NCI-H2171 treated with DMSO at 0.1 percent for 48 hours (cell line): ENCODE measurements around the gene CFAP92.

Experiments used
- DNase-seq: peaks from one replicate; lab custom pipeline; 2025; lab: John Stamatoyannopoulos, UW

The CFAP92 gene

GRCh38 chr3:128936341-128936740, 57.5 kb downstream of the CFAP92 start:
- DNase-seq, result no peak

DNA sequence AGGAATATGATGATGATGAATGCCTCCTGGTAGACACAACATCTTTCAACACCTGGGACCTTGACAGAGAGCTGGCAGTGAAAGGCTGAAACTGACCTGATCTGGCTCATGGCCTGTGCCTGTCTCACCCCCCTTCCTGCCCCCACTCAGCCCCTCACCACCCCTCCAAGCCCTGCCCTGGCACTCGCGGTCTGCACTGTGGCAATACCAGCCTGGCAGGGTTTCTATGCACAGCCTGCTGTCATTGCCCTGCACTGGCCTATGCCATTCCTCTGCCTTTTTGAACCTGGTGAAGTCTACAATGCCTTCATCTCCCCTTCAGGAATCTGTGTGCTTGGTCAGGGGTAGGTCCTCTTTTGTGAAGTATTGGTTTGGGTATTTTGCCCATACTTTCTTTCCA, 58.0 kb downstream of the CFAP92 start:
- DNase-seq, result no peak

GRCh38 chr3:128933922-128934253, 60.0 kb downstream of the CFAP92 start:
- no peak for DNase-seq

- no peak for DNase-seq
These were observed 60.5 kb downstream of the CFAP92 start for GRCh38 chr3:128933213-128933921.

DNA sequence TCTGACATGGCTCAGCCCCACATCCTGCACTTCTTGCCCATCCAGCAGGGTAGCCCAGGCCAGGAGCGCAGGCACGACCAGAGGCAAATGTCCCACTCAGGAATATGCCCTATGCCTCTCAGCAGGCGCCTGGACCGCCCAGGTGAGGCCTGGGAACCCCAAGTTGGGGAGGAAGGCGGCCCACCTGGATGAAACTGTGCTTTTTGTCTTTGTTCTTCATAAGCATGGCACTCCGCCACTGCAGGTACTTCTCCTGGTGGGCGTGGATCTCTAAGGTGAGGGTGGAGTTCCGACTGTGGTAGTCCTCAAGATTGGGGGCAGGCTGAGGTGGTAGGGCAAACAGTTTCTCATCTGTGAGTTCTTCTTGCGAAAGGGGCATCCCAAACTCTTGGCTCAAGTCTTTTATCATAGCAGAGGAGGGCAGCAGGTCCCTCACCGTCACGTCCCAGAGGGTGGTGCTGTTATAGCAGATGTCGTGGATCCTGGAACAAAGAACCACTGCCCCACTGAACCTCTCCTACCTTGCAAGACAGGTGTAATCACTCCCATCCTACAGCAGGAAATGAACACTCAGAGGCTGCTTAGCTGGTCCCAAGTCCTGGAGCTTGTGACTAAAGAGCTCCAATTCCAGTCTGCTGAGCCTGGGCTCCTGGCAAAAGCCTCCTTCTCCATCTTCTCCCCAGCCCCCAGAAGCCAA, 61.2 kb downstream of the CFAP92 start:
- DNase-seq, result no peak

DNA sequence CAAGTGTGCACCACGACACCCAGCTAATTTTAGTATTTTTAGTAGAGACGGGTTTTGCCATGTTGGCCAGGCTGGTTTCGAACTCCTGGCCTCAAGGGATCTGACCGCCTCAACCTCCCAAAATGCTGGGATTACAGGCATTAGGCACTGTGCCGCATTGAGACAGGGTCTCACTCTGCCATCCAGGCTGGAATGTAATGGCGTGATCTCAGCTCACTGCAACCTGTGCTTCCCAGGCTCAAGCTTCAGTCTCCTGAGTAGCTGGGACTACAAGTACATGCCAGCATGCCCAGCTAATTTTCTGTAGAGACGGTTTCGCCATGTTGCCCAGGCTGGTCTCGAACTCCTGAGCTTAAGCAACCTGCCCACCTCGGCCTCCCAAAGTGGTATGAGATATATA, 62.8 kb downstream of the CFAP92 start:
- DNase-seq, result no peak

DNA sequence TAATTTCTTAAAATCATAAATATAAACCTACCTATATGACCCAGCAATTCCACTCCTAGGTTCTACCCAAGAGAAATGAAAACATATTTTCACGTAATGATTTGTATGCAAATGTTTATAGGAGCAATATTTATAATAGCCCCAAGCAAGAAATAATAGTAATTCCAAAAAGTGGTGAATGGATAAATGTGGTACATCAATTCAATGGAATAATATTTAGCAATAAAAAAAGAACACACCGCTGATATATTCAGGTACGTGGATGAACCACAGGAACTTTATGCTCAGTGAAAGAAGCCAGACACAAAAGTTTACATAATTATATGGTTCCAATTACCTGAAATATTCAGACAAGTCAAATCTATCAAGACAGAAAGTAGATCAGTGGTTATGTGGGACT, 64.5 kb downstream of the CFAP92 start:
- no peak for DNase-seq

- DNase-seq, result peak; percentile 42
These were observed 69.9 kb downstream of the CFAP92 start for GRCh38 chr3:128923986-128924385.

DNA sequence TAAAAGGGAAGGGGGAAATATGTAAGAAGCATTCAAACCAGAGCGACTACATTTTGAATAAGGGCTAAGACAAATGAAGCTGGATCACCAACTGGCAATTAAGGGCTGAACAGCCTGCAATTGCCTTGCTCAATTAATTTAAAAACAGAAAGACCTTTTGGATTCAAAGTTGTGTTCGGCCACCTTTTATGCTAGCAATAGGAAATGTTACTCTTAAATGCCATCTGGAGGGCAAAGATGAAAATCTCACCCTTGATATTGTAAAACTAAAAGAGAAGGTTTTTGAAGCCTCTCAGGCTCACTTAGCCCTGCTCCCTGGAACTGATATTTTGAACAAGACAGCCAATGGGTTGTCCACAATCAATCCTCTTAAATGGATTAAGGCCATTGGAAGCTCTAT, 70.3 kb downstream of the CFAP92 start:
- DNase-seq, result no peak

DNA sequence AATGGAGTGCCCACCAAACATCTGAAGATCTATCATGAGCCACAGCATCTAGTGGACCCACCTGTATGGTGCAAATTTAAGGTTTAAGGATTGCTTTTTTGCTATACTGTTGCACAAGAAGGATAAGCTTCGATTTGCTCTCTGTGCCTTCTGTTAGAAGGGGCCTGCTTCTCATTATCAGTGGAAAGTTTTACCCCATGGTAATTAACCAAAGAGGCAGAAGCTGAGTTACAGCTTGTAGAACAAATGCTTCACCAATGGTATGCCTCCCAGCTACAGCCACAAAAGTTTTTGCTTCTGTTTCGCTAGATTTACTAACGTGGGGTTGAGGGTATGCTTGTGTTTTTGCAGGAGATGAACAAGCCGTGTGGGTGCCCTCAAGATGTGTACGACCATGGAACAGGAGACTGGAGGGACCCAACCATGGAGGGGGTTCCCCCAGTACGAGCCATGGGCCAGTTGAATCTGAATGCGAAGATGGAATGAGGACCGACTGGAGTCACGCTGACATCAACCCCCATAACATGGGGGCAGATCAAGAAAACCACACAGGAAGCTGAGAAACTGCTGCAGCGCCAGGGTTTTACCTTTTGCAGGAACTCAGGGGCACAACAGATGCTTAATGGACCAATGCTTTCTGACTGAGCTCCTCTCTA, 70.9 kb downstream of the CFAP92 start:
- no peak for DNase-seq

- DNase-seq, result no peak
These were observed 73.9 kb downstream of the CFAP92 start for GRCh38 chr3:128919988-128920387.

DNA sequence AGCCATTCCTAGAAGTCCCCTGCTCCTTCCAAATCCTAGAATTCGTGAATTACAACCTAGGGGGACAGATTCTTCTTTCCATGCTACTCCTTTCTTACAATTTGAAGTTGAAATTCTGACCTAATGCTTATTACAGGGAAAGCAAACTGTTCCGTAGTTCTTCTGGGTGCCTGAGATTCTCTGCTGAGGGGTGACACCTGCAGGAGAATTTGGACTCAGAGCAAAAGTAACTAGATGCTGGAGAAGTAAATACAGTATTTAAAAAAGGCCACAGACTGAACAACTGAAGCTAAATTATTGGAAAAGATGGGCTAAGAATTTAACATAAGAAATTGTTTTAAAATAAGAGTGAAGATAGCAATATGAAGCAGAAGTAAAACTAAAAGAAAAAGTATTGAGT, 76.6 kb downstream of the CFAP92 start:
- DNase-seq, result peak; percentile 10

- DNase-seq, result no peak
These were observed 78.8 kb downstream of the CFAP92 start for GRCh38 chr3:128914966-128915645.

DNA sequence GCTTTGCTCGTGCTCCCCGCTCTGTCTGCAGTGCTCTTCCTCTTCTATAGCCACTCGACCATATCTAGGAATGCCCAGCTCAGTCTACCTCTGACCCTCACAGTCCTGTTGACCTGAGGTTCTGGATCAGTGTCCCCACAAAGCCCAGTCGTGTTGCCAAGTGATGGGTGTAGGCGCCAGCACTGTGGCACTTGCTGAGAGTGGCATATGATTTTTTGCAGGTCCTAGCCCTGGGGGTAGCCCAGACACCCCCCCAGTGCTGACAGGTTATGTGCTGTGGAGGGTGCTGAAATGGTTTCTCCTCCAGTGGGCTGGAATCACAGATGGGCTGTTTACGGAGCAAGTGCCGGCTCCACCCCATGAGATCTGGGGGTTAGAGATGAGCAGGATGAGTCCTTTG, 82.0 kb downstream of the CFAP92 start:
- no peak for DNase-seq

- no peak for DNase-seq
These were observed 83.9 kb downstream of the CFAP92 start for GRCh38 chr3:128910006-128910405.

- no peak for DNase-seq
These were observed 84.9 kb downstream of the CFAP92 start for GRCh38 chr3:128908951-128909350.

- DNase-seq, result no peak
These were observed 86.0 kb downstream of the CFAP92 start for GRCh38 chr3:128907706-128908445.

DNA sequence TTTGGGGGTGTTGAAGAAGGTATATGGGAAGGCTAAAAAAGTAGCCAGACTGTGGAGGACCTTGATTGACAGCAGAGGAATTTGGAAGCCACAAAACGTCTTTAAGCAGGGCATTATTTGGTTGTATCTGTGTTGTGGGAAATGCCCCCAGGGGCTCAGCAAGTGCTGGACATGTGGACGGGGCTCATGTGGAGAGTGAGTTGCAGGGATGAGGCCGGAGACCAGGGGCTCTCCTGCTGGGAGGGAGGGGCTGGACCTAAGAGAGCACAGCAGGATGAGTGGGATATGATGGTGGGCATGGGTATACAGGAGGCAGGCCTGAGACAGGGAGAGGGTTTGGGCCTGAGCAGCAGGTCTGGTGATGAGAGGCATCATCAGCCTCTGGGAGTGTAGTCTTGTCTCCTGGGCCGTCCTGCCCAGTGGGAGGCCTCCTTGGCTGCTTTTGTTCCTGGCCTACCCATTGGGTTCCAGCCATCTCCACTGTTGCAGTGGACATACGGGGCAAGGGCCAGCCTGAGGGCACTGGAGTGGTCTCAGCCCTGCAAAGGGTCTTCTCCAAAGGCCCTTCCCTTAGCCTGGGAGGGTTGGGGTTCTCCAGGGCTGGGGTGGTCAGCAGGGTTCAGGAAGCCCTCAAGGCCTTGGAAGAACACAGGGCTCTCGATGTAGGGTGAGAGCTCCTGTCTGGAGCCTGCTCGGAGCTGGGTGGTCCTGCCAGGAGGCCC, 86.9 kb downstream of the CFAP92 start:
- no peak for DNase-seq

- DNase-seq, result no peak
These were observed 87.7 kb downstream of the CFAP92 start for GRCh38 chr3:128906031-128906803.

DNA sequence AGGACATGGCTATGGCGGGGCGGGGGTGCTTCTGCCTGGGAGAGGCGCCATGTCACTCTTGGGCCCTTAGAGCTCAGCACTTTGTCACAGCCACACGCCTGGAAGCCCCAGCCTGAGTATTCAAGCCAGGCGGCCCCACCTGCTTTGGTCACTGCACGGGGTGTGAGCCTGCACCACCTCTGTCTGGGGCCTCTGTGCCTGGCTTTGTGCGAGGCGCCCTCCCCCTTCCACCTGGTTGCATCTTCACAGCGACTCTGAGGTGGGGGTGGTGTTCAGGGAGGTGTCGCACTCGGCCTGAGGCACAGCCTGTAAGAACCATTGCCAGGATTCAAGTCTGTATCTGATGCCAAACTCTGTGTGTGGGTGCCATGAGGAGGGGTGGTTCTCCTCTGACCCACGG, 90.4 kb downstream of the CFAP92 start:
- no peak for DNase-seq

- DNase-seq, result no peak
These were observed 91.5 kb downstream of the CFAP92 start for GRCh38 chr3:128902426-128902825.
